HepG2 (cell line): Measurements from ENCODE around the gene TTC28. TPM values are rescaled to one million over a fixed set of nuclear protein-coding genes. Genes with fewer than 3 reads are reported as not detected.

Experiments used
- ATAC-seq: fragments of 200-7000 bp; cut with Tn5 transposase; 3 replicates; pipeline ENCODE4 v1.9.1; 2020; ENCODE audit warnings: mild to moderate bottlenecking, moderate library complexity
- BruUV-seq: library from RNA; stranded (reverse); fragments of 400-500 nt; replicated peaks from 2 replicates; lab custom pipeline; 2021; lab: Mats Ljungman, UMichigan
- CTCF ChIA-PET: fragments of 300-600 bp; formaldehyde crosslinking; extraction: SDS; loops from one replicate; lab custom pipeline; 2021; ENCODE audit warnings: low total read pairs, inconsistent platforms, low intra/inter-chr PET ratio; lab: Yijun Ruan, JAX
- POLR2A ChIA-PET: fragments of 350-600 bp; sonication (Branson Sonifier 250); formaldehyde crosslinking; loops from one replicate; lab custom pipeline; 2020; ENCODE audit warnings: antibody characterized with exemption, inconsistent platforms; lab: Yijun Ruan, JAX
- DNase-seq: peaks from one replicate; pipeline ENCODE4 v3.0.0-alpha.2; 2015; ENCODE audit warnings: low spot score
- FAIRE-seq: peaks from 3 replicates; lab custom pipeline; 2011; peaks lifted over from hg19 to GRCh38; lab: Jason Lieb, UNC
- H2AFZ ChIP-seq: one replicate; pipeline ENCODE4 v1.6.1; 2011; ENCODE audit warnings: low read length, inconsistent platforms
- H3K27ac ChIP-seq: fragments of 300-600 bp; 3 replicates; pipeline ENCODE4 v1.8.0; 2011; ENCODE audit warnings: mixed run types, mild to moderate bottlenecking, mixed read lengths, low read length, inconsistent platforms; ENCODE audit not compliant: insufficient read depth; ENCODE audit errors: extremely low read length
- H3K27me3 ChIP-seq, 2 experiments: fragments of 200-600 bp in 1 of 2; 2 replicates in 1 of 2; 3 replicates in 1 of 2; pipeline versions ENCODE4 v1.6.0 to v1.8.0; 2011; ENCODE audit warnings: low read length in 2 of 2, mild to moderate bottlenecking in 2 of 2, moderate library complexity in 2 of 2, inconsistent platforms in 1 of 2; ENCODE audit not compliant: insufficient read depth in 2 of 2, control insufficient read depth in 1 of 2
- H3K36me3 ChIP-seq, 2 experiments: fragments of 200-600 bp in 1 of 2; replicated peaks in 1 of 2; 2 replicates in 1 of 2; 3 replicates in 1 of 2; pipeline versions ENCODE4 v1.5.1 to v1.8.0; 2011; ENCODE audit warnings: low read length in 2 of 2, inconsistent platforms in 1 of 2; ENCODE audit not compliant: insufficient read depth in 2 of 2, control insufficient read depth in 1 of 2
- H3K4me1 ChIP-seq: 2 replicates; pipeline ENCODE4 v1.5.1; 2012; ENCODE audit warnings: low read length, inconsistent platforms; ENCODE audit not compliant: insufficient read depth
- H3K4me2 ChIP-seq: 2 replicates; pipeline ENCODE4 v1.6.0; 2011; ENCODE audit warnings: low read depth, low read length, inconsistent platforms
- H3K4me3 ChIP-seq, 3 experiments: fragments of 200-600 bp in 1 of 3; sonication (generic), shearing (Covaris generic) in 1 of 3; replicated peaks in 1 of 3; 2 replicates each; pipeline ENCODE4 v1.5.1; 2011 to 2016; ENCODE audit warnings: low read length in 3 of 3, inconsistent platforms in 2 of 3, low read depth in 2 of 3, mild to moderate bottlenecking in 2 of 3, control low read depth in 1 of 3, mixed read lengths in 1 of 3; ENCODE audit not compliant: insufficient read depth in 1 of 3
- H3K79me2 ChIP-seq: one replicate; pipeline ENCODE4 v1.6.1; 2011; ENCODE audit warnings: low read length, inconsistent platforms; ENCODE audit not compliant: insufficient read depth
- H3K9ac ChIP-seq: 2 replicates; pipeline ENCODE4 v1.6.0; 2011; ENCODE audit warnings: mild to moderate bottlenecking, low read depth, low read length, inconsistent platforms; ENCODE audit not compliant: insufficient read depth
- H3K9me3 ChIP-seq: 2 replicates; pipeline ENCODE4 v1.5.1; 2012; ENCODE audit warnings: mild to moderate bottlenecking, low read length
- H4K20me1 ChIP-seq: 2 replicates; pipeline ENCODE4 v1.6.0; 2011; ENCODE audit warnings: inconsistent platforms, mild to moderate bottlenecking, low read length, moderate library complexity; ENCODE audit not compliant: insufficient read depth
- AGO1 ChIP-seq: fragments of 200-400 bp; formaldehyde crosslinking; IDR thresholded peaks from 2 replicates; pipeline ENCODE4 v1.6.1; 2017; ENCODE audit warnings: mild to moderate bottlenecking, low read depth, low read length, moderate library complexity; ENCODE audit not compliant: poor library complexity, severe bottlenecking
- CENPX ChIP-seq: sonication (generic); formaldehyde crosslinking; IDR thresholded peaks from 2 replicates; pipeline ENCODE4 v1.9.0; 2021; ENCODE audit warnings: mild to moderate bottlenecking, missing genetic modification reagents, moderate library complexity
- SOX13 ChIP-seq, 3 experiments: fragments of 450-650 bp in 1 of 3; sonication (generic) in 1 of 3; formaldehyde crosslinking in 1 of 3; IDR thresholded peaks in 2 of 3; conservative IDR thresholded peaks in 1 of 3; 2 replicates each; pipeline versions ENCODE4 v1.5.0 to v1.6.1; 2016 to 2020; ENCODE audit warnings: antibody characterized with exemption in 1 of 3, mild to moderate bottlenecking in 1 of 3, missing compliant biosample characterization in 1 of 3, missing genetic modification reagents in 1 of 3, moderate library complexity in 1 of 3
- ZNF180 ChIP-seq: sonication (generic); formaldehyde crosslinking; IDR thresholded peaks from 2 replicates; pipeline ENCODE4 v1.4.0; 2020; ENCODE audit warnings: low read depth, missing genetic modification reagents, borderline replicate concordance
- ZNF282 ChIP-seq: fragments of 450-650 bp; IDR thresholded peaks from 2 replicates; pipeline ENCODE4 v1.6.1; 2018; ENCODE audit not compliant: partially characterized antibody
- WGBS: methylation state at CpG from one replicate; pipeline ENCODE4 v1.1.6; 2017; ENCODE audit warnings: low lambda C conversion rate; 5-methylcytosine and 5-hydroxymethylcytosine counted together
- in situ Hi-C: cut with HindIII; loops from 2 replicates; pipeline ENCODE4 v1.10.0; 2017; ENCODE audit warnings: low pct_unique_long_range_greater_than_20kb; ENCODE audit not compliant: extremely low pct_ligation_motif_present
- intact Hi-C: fragments of 100-400 bp; cut with micrococcal nuclease; formaldehyde crosslinking; loops from one replicate; pipeline ENCODE4 v1.10.0; 2022; ENCODE audit not compliant: unreplicated experiment
- polyA plus RNA-seq, 8 experiments: library from polyadenylated mRNA; depleted of rRNA in 3 of 8; stranded (reverse) in 7 of 8; unstranded in 1 of 8; fragments of >200 nt; fragmentation: Illumina TruSeq in 4 of 8; extraction: Trizol in 4 of 8; gene quantifications; 2 replicates each; pipeline versions ENCODE4 v1.2.1 to v1.2.3, GENCODE V29; 2011 to 2016; ENCODE audit warnings: low read depth in 4 of 8, missing spikeins in 1 of 8, mixed read lengths in 1 of 8; ENCODE audit not compliant: insufficient read depth in 1 of 8
- total RNA-seq, 5 experiments: library from RNA; depleted of rRNA; stranded (reverse); fragments of >200 nt; fragmentation: Illumina TruSeq; extraction: Trizol; gene quantifications; 2 replicates each; pipeline ENCODE4 v1.2.3, GENCODE V29; 2016; ENCODE audit warnings: low read depth in 1 of 5
- TF ChIP-seq, protein P1 (sequence below): sonication (generic); formaldehyde crosslinking; IDR thresholded peaks from 2 replicates; pipeline ENCODE4 v1.8.0; 2022; ENCODE audit warnings: missing genetic modification reagents, mild to moderate bottlenecking, inconsistent platforms, borderline replicate concordance
- TF ChIP-seq, protein P2 (sequence below): sonication (generic); formaldehyde crosslinking; IDR thresholded peaks from 2 replicates; pipeline ENCODE4; 2020; ENCODE audit warnings: missing genetic modification reagents, mild to moderate bottlenecking, borderline replicate concordance

Gene TTC28
- total and polyA plus RNA-seq, 2 of the 13 experiments (the other 11 are each of a cell fraction or from before 2014, with no cell fraction given) = 4.2 to 13.1 TPM

DNA sequence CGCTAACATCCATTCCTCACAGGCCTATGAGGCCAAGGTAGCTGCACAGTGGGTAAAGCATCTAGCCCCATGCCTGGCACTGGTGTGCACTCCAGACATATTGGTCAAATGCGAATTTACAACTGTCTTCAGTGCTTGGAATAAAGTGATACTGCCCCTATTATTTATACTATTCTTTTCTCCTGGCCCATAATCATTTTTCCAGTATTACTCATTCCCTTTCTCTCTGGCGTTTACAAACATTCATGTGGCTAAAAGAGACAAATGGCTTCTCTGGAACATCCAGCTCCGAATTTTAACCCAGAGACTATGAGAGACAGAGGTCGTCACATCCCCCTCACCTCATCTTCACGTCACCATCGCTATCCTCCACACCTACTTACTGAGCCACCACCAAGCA lies 673.4 kb downstream of the TTC28 start:
- no peak for DNase-seq
- no TSS peak for BruUV-seq
- Histone ChIP-seq H2AFZ (no peak overlapping the region), H3K4me1 (no peaks in the 10 kb centered on the region), H4K20me1 (peaks cover 5% of the 10 kb centered on the region), H3K36me3 (peaks cover 2 to 3% of the 10 kb centered on the region in 2 experiments; a peak in 3 of 5 replicates), H3K4me3 (no peak overlapping the region), H3K9ac (no peak overlapping the region), H3K27ac (no peak overlapping the region), H3K4me2 (no peak overlapping the region)
- no peak for FAIRE-seq
- CTCF ChIA-PET = no interaction called here
- POLR2A ChIA-PET = no interaction called here
- 97% methylated on average over 7 of the region's 7 CpGs for WGBS
- no peak for ATAC-seq
- TF ChIP-seq, protein P1, sequence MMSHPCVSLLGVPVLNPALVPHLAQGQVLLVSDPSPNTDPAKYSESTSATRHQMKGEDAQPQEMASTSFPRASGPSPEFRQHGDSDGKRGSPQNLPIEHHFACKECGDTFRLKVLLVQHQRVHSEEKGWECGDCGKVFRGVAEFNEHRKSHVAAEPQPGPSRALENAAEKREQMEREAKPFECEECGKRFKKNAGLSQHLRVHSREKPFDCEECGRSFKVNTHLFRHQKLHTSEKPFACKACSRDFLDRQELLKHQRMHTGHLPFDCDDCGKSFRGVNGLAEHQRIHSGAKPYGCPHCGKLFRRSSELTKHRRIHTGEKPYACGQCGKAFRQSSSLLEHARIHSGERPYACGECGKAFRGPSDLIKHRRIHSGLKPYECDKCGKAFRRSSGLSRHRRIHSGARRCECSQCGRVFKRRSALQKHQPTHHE (CRISPR knock-in tag) = no peak
- no peak for TF ChIP-seq SOX13 (IDR thresholded peaks at IDR 0.05)
- no peak for TF ChIP-seq SOX13 (CRISPR knock-in tag; conservative IDR thresholded peaks at IDR 0.05 in 1 of 2, IDR thresholded peaks at IDR 0.05 in 1 of 2)
- no peak for TF ChIP-seq CENPX (CRISPR knock-in tag)
- TF ChIP-seq ZNF282 = no peak
- TF ChIP-seq, protein P2, sequence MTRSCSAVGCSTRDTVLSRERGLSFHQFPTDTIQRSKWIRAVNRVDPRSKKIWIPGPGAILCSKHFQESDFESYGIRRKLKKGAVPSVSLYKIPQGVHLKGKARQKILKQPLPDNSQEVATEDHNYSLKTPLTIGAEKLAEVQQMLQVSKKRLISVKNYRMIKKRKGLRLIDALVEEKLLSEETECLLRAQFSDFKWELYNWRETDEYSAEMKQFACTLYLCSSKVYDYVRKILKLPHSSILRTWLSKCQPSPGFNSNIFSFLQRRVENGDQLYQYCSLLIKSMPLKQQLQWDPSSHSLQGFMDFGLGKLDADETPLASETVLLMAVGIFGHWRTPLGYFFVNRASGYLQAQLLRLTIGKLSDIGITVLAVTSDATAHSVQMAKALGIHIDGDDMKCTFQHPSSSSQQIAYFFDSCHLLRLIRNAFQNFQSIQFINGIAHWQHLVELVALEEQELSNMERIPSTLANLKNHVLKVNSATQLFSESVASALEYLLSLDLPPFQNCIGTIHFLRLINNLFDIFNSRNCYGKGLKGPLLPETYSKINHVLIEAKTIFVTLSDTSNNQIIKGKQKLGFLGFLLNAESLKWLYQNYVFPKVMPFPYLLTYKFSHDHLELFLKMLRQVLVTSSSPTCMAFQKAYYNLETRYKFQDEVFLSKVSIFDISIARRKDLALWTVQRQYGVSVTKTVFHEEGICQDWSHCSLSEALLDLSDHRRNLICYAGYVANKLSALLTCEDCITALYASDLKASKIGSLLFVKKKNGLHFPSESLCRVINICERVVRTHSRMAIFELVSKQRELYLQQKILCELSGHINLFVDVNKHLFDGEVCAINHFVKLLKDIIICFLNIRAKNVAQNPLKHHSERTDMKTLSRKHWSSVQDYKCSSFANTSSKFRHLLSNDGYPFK = no peak
- TF ChIP-seq ZNF180 (CRISPR knock-in tag) = no peak
- no peak for TF ChIP-seq AGO1
- TF ChIP-seq, all 625 proteins: peak for 0
- no peaks in the 10 kb centered on the region for H3K79me2 ChIP-seq
- no peaks in the 10 kb centered on the region for H3K27me3 ChIP-seq
- in situ Hi-C loops (loop anchor here (5.0 to 25.0 kb wide), 3 partner anchors 119 to 1244 kb away; no protein-coding TSS in a partner anchor), intact Hi-C loops (no loop called here)
- no peaks in the 10 kb centered on the region for H3K9me3 ChIP-seq
